Tracheal epithelial cell (primary cell): Measurements from ENCODE around the gene SLC16A13. TPM values are rescaled to one million over a fixed set of nuclear protein-coding genes. Genes with fewer than 3 reads are reported as not detected.

Source experiments
- total RNA-seq: library from RNA; depleted of rRNA; stranded (reverse); fragments of >200 nt; gene quantifications from 2 replicates; pipeline ENCODE4 v1.2.1, GENCODE V29; 2014

Gene SLC16A13, protein sequence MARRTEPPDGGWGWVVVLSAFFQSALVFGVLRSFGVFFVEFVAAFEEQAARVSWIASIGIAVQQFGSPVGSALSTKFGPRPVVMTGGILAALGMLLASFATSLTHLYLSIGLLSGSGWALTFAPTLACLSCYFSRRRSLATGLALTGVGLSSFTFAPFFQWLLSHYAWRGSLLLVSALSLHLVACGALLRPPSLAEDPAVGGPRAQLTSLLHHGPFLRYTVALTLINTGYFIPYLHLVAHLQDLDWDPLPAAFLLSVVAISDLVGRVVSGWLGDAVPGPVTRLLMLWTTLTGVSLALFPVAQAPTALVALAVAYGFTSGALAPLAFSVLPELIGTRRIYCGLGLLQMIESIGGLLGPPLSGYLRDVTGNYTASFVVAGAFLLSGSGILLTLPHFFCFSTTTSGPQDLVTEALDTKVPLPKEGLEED
- total RNA-seq: 0.48 and 0.85 TPM in 2 replicates

DNA sequence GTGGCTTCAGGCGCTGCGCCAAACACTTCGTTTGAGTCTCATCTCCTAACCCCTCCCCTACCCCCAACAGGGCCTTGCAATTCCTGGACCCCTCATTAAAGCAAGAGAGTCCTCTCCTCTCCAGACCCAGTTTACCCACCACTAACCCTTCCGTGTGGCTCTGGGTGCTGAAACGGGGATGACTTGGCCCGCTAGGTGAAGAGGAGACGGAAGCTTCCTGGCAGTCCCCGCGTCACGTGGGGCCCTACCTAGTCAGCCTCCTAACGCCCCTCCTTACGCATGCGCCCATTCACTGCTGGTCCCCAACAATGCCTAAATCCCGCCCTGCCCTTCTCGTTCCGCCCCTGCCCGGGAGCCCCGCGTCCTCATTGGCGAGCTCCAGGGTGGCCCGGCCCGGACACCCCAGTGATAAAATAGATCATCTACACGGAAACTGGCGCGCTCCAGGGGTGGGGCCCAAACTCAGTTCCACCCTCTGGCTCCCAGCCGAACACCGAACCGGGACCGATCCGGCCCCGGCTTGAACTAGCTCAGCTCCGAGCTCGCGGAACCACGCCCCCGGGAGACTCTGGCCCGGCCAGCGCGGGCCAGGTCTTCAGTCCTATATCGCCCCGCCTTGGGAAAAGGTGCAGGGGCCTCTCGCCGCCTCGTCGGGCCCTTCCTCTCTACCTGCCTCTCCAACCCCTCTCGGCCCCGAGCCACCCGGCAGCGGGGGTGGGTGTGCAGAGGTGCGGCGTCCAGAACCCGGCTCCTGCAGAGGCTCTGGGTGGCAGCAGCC, at the start of gene SLC16A13:
TSS of gene SLC16A13 (plus strand) at position 425 of the 778 bp plus-strand sequence. CDS start 368 bp downstream, outside the sequence.

DNA sequence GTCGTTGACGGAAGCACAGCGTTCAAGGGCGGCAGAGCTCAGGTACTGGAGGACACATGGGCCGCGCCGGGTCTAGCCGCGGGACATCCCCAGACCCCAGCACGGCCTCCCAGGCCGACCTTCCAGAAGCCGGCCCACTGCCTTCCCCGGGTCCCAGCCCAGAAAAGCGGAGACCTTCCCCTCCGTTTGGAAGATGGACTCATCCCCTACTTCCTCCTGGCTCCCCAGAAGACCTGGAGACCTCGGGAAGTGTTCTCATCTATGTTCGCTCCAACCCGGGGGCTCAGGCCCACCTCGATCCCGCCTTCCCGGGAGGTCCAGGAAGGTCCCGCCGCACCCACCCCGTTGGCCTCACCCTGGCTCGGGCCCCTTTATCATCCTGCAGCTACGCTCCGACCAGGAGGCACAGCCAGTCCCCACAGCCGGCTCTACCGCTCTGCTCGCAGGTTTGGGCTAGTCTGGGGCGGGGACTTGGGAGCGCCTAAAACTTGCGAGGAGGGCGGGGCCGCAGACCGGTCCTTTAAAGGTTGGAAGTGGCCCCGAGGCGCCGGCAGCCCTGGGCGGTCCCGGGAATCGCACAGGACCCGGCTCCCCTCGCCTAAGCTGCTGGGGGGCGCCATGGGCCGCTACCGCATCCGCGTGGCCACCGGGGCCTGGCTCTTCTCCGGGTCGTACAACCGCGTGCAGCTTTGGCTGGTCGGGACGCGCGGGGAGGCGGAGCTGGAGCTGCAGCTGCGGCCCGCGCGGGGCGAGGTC, 40.1 kb upstream of the SLC16A13 start, which contains the start of gene ALOX12:
TSS of gene ALOX12 (plus strand) at position 550 of the 756 bp plus-strand sequence. CDS start at position 619, 69 bp downstream.

GRCh38 chr17:7022781-7023571, 12.8 kb upstream of the SLC16A13 start, which contains the start of gene BCL6B:
Gene BCL6B, plus strand, starts transcription at chr17:7023050. Its CDS starts 622 bp downstream, at chr17:7023672.

DNA sequence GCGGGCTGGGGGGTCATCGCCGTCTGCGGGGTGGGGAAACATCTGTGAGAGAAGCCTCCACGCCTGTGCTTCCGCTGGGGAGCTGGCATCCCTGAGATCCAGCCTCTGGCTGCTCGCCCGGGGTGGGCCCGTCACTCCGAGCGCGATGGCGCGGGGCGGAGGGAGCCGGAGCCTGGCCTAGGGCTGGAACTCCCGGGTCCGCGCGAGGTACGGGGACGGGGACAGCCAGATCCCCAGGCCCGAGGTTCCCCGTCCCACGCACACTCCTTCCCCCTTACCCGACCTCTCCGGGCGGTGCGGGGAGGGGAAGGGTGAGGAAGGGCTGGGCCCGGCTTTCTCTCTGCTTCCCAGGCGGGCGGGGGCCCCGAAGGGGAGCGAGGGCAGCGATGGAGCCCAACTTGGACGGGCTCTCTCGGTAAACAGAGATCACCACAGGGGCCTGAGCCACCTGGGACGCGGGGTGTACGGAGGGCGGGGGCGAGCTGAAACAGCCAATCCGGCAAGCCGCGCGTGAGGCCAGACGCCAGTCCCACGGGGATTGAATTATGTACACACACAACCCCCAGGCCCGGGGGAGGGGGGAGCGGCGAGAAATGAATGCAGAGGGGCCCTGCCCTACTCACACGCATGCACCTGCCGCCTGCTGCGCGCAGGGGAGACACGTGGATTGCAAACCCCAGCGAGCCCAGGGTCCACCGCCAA, 7.8 kb downstream of the SLC16A13 start, which contains the start of gene SLC16A11:
TSS of gene SLC16A11 (minus strand) at position 596 of the 702 bp plus-strand sequence. CDS start at position 17, 579 bp downstream.

DNA sequence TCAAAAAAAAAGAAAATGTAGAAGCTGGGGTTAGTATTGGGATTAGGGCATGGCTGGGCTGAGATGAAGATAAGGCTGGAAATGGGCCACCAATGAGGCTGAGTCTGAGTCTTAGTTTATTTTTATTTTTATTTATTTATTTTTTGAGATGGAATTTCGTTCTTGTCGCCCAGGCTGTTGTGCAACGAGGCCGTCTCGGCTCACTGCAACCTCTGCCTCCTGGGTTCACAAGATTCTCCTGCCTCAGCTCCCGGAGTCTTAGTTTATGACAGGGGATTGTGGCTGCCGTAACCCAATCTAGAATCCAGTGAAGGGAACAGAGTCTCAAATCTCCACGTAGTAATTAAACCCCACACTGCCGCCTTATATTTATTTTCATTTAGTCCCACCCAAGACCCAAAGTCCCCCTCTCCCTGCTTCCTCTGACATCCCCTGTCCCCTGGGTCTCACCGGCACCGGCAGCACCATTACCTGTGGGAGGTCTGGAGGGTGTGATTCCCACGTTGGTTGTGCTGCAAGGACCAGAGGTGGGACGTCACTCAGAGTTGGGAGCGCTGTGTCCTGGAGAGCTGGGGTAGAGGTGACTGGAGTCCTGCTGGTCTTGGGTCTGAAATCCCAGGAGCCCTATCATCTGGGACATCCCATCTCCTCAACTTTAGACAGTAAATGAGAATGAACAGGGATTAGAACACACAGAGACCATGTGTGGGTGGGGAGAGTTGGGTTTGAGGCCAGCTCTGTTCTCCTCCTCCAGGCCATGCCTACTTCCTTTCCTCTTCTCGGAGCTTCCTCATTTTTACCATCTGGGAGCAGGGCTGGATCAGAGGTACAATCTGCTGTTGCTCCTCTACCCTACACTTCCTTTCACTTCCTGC, 44.0 kb downstream of the SLC16A13 start, which contains the start of gene CLEC10A:
TSS of gene CLEC10A (minus strand) at position 671 of the 875 bp plus-strand sequence. CDS start 1,439 bp downstream, outside the sequence.

Other genes starting within 250 kb of the SLC16A13 start
- gene TEKT1, start 204.3 kb upstream of the SLC16A13 start, total RNA-seq: not detected in 2 replicates
- gene ALOX12, start 40.0 kb upstream of the SLC16A13 start, total RNA-seq: 0.24 TPM in 1 of 2 replicates, not detected in the other
- 10.7 and 14.7 TPM in 2 replicates for gene RNASEK, start 23.4 kb upstream of the SLC16A13 start, total RNA-seq
- gene BCL6B, start 13.0 kb upstream of the SLC16A13 start, total RNA-seq: under 0.01 TPM in 2 replicates
- gene SLC16A11, start 8.1 kb downstream of the SLC16A13 start, total RNA-seq: 0.24 and 0.43 TPM in 2 replicates
- gene CLEC10A, start 44.2 kb downstream of the SLC16A13 start, total RNA-seq: not detected in 2 replicates
- not detected in 2 replicates for gene ASGR2, start 78.8 kb downstream of the SLC16A13 start, total RNA-seq
- gene ASGR1, start 143.4 kb downstream of the SLC16A13 start, total RNA-seq: 0.64 TPM in 1 of 2 replicates, not detected in the other
- gene DLG4, start 183.8 kb downstream of the SLC16A13 start, total RNA-seq: 1.9 and 6.0 TPM in 2 replicates
- gene ACADVL, start 183.9 kb downstream of the SLC16A13 start, total RNA-seq: 252 and 304 TPM in 2 replicates
- 45.5 and 66.3 TPM in 2 replicates for gene DVL2, start 198.5 kb downstream of the SLC16A13 start, total RNA-seq
- gene PHF23, start 203.4 kb downstream of the SLC16A13 start, total RNA-seq: 24.9 and 36.4 TPM in 2 replicates
- 109 and 134 TPM in 2 replicates for gene GABARAP, start 206.4 kb downstream of the SLC16A13 start, total RNA-seq
- gene CTDNEP1, start 215.7 kb downstream of the SLC16A13 start, total RNA-seq: 20.5 and 25.4 TPM in 2 replicates
- gene ELP5, start 216.2 kb downstream of the SLC16A13 start, total RNA-seq: 14.5 TPM in 2 replicates
- gene CLDN7, start 226.5 kb downstream of the SLC16A13 start, total RNA-seq: 223 and 297 TPM in 2 replicates
- gene SLC2A4, start 245.7 kb downstream of the SLC16A13 start, total RNA-seq: 0.24 TPM in 1 of 2 replicates, not detected in the other